GM12891 (cell line): ENCODE measurements around the gene GOLGA1.
A peak's percentile ranks its signal among the peaks of the same experiment; 100 is the strongest.

Experiments
- DNase-seq: peaks from one replicate; pipeline ENCODE4 v3.0.0; 2011; ENCODE audit warnings: low spot score; ENCODE audit not compliant: insufficient read length
- FAIRE-seq: peaks from 2 replicates; lab custom pipeline; 2011; peaks lifted over from hg19 to GRCh38; lab: Jason Lieb, UNC
- PAX5 ChIP-seq: IDR thresholded peaks from 2 replicates; pipeline ENCODE4 v1.6.1; 2011; ENCODE audit warnings: low read length, moderate library complexity, mild to moderate bottlenecking; ENCODE audit not compliant: insufficient read depth, severe bottlenecking
- POLR2A ChIP-seq: IDR thresholded peaks from 2 replicates; pipeline ENCODE4 v1.6.1; 2011; ENCODE audit warnings: low read depth, low read length, control low read depth
- POLR2AphosphoS5 ChIP-seq: IDR thresholded peaks from 2 replicates; pipeline ENCODE4 v1.6.1; 2011; ENCODE audit warnings: low read depth, low read length, control low read depth
- POU2F2 ChIP-seq: IDR thresholded peaks from 2 replicates; pipeline ENCODE4 v1.6.1; 2011; ENCODE audit warnings: low read depth, mild to moderate bottlenecking, control low read depth, low read length, moderate library complexity
- SPI1 ChIP-seq: IDR thresholded peaks from 2 replicates; pipeline ENCODE4 v1.6.1; 2011; ENCODE audit warnings: low read depth, low read length, control low read depth
- TAF1 ChIP-seq: IDR thresholded peaks from 2 replicates; pipeline ENCODE4 v1.6.1; 2011; ENCODE audit warnings: low read depth, low read length, control low read depth

GOLGA1 gene

DNA sequence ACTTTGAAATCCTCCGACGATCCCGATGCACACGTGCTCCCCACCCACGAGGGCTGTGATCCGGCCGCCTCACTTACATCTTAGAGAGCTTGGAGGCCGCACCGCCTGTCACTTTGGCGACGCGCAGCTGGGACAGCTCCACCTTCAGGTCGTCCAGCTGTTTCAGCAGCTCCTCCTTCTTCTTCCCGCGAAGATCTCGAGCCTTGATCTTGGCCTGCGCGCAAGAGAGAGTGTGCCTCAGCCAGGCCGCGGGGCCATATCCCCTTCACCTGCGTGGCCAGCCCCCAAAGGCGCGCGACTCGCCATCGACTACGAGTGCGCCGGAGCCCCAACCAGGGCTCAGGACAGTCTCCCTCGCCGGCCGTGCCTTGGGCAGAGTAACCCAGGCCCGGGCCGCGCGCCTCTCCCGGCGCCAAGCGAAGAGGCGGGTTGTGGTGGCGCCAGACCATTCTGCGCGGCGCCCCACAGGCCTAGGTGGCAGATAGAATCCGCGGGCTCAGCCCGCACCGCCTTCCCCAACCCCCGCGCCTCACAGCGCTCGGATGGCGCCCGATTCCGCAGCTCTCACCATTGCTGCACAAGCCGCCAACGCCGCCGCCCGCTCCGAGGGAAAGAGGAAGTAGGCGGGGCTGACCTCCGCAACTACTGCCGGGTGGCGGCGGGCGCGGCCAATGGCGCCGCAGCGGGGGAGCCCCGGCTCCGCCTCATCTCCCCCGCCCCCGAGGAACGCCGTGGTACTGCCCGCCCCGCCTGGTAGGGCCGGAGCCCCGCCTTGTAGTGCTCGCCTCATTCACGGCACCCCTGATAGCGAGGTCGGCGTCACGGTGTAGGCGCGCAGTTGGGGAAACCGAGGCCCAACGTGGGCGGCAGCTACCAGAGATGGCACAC lies 79.3 kb downstream of the GOLGA1 start, which contains the start of the genes ARPC5L and RPL35:
Gene ARPC5L, plus strand, starts transcription at position 789 of the 888 bp plus-strand sequence. CDS start 7,161 bp downstream, outside the sequence.
Gene RPL35, minus strand, starts transcription at position 616 of the 888 bp plus-strand sequence. Its CDS starts 45 bp downstream, at position 571.
- TF ChIP-seq PAX5, result peak; percentile 56
- no peak for TF ChIP-seq POU2F2
- peak; percentile 93 for TF ChIP-seq POLR2AphosphoS5
- peak; percentile 98 for TF ChIP-seq TAF1
- peak; percentile 96 for TF ChIP-seq POLR2A
- TF ChIP-seq SPI1, result peak; percentile 74
- FAIRE-seq, result peak; percentile 94
- peak; percentile 97 for DNase-seq

GRCh38 chr9:124860582-124861341 lies 80.1 kb downstream of the GOLGA1 start:
- FAIRE-seq (no peak), DNase-seq (no peak)
- TF ChIP-seq SPI1 (no peak), POLR2A (peak; percentile 7; the same call in 1 of the 2 replicates)

DNA sequence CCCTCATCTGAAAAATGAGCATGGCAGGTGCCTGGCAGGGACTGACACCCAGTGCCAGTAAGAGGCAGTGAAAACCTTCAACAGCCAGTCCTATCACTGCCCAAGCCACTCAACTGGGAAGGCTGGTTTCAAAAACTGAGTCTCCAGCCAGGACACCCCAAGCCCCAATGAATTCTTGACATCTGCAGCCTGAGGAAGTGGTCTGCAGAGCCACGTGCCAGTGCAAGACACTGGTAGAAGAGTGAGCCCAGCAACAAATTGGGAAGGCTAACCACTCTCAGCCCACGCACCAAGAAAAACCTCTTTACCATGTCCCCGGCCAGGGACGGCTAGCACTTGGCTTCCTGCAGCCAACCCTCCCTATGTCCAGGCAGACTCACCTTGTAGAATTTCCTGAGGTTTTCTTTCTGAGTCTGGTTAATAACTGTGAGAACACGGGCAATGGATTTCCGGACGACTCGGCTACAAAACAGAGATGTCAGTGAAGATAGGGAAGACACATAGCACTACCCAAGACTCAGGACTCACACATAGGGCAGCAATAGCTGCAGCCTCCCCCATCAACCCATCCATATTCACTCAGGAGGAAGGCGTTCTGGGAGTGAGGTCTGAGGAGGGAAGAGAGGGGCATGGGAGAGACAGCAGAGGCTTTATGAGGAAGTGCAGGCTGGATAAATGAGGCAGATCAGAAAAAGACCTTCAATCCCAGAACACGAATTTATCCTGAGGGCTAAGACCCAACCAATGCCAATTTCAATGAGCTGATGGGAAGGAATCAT lies 80.9 kb downstream of the GOLGA1 start:
- TF ChIP-seq TAF1 (no peak), POLR2AphosphoS5 (peak; percentile 16; the same call in 1 of the 2 replicates), POLR2A (peak; percentile 21; the same call in 1 of the 2 replicates), PAX5 (no peak), SPI1 (0 out of 2 replicates have a peak, but pooled peaks have one; percentile 17)
- no peak for DNase-seq
- no peak for FAIRE-seq

DNA sequence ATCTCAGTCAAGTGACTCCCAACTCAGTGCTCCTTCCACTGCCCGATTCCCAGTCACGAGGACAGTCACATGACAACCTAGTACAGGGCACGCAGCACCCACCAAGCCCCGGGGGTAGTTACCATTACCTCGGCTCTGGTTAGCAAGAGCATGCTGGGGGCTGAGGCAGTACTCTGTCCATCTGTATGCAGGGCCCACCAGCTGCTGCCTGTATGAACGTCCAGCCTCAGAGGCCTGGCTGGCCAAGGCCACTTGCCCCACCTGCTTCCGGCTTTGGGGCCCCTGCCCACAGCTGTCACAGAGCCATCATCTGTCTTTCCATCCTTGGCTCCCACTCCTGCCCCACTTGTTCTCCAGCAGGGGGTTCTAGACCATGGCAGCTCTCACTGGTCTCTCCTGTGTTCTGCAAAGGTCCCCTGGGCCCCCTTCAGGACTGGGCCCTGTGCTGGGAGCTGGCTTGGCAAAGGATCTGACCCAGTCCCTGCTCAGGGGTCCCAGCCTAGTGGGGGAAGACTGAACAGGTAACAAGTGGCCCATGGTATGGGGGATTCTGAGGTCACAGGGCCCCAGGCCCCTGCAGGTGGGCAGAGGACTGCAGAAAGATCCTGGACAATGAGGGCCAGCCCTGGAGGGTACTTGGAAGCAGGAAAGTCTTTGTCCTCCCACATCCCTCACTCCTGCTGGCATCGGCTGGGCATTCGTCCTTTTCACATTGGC lies 82.4 kb downstream of the GOLGA1 start:
- TF ChIP-seq TAF1, result no peak
- TF ChIP-seq POU2F2, result no peak
- no peak for TF ChIP-seq PAX5
- 0 out of 2 replicates have a peak, but pooled peaks have one; percentile 41 for TF ChIP-seq POLR2AphosphoS5
- TF ChIP-seq SPI1, result no peak
- no peak for TF ChIP-seq POLR2A
- DNase-seq (no peak), FAIRE-seq (no peak)

- FAIRE-seq, result no peak
- no peak for DNase-seq
- TF ChIP-seq PAX5, result no peak
- TF ChIP-seq TAF1, result no peak
- TF ChIP-seq SPI1, result no peak
- no peak for TF ChIP-seq POU2F2
- TF ChIP-seq POLR2AphosphoS5, result no peak
- no peak for TF ChIP-seq POLR2A
These were observed 83.2 kb downstream of the GOLGA1 start for GRCh38 chr9:124857533-124858162.

GRCh38 chr9:124855944-124856765 lies 84.7 kb downstream of the GOLGA1 start:
- no peak for DNase-seq
- TF ChIP-seq POLR2AphosphoS5, result no peak; the same call in 1 of the 2 replicates
- no peak for TF ChIP-seq SPI1
- TF ChIP-seq POU2F2, result no peak; the same call in 1 of the 2 replicates
- TF ChIP-seq TAF1, result no peak
- TF ChIP-seq POLR2A, result no peak
- TF ChIP-seq PAX5, result no peak
- no peak for FAIRE-seq

DNA sequence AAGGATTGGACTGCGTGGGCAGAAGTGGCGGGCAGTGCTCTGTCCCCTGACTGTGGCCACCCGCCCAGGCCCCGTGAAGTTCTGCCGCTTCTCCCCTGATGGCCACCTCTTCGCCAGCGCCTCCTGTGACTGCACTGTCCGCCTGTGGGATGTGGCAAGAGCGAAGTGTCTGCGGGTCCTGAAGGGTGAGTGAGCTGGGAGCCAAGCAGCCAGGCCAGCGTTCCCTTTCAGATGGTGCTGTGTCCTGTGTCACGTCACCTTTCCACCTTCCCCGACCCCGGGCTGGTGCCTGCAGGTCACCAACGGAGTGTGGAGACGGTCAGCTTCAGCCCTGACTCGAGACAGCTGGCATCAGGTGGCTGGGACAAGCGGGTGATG lies 85.3 kb downstream of the GOLGA1 start:
- TF ChIP-seq POLR2A (no peak), PAX5 (no peak), POLR2AphosphoS5 (no peak), TAF1 (no peak), SPI1 (no peak)
- FAIRE-seq, result no peak
- DNase-seq, result no peak

GRCh38 chr9:124854822-124855221 lies 86.1 kb downstream of the GOLGA1 start:
- FAIRE-seq, result no peak
- no peak for DNase-seq
- TF ChIP-seq TAF1 (no peak), SPI1 (no peak), POLR2AphosphoS5 (no peak), POLR2A (no peak), POU2F2 (no peak), PAX5 (no peak)
